Esophagus muscularis mucosa (tissue), 3 donors: Measurements from ENCODE around the gene KBTBD12.

ENCODE experiments used
- POLR2AphosphoS5 ChIP-seq, 2 donors: sonication (generic); formaldehyde crosslinking; IDR thresholded peaks; one replicate each; pipeline ENCODE4 v1.6.1; 2017; ENCODE audit warnings: antibody characterized with exemption in 2 of 2
- TF ChIP-seq, protein P1 (sequence below), 3 experiments: fragments of 200-600 bp in 2 of 3; fragments of 450-650 bp in 1 of 3; sonication (generic) in 2 of 3; IDR thresholded peaks; one replicate each; pipeline ENCODE4 v1.5.1; 2017 to 2019; ENCODE audit warnings: antibody characterized with exemption in 3 of 3, mild to moderate bottlenecking in 2 of 3, moderate library complexity in 1 of 3

DNA sequence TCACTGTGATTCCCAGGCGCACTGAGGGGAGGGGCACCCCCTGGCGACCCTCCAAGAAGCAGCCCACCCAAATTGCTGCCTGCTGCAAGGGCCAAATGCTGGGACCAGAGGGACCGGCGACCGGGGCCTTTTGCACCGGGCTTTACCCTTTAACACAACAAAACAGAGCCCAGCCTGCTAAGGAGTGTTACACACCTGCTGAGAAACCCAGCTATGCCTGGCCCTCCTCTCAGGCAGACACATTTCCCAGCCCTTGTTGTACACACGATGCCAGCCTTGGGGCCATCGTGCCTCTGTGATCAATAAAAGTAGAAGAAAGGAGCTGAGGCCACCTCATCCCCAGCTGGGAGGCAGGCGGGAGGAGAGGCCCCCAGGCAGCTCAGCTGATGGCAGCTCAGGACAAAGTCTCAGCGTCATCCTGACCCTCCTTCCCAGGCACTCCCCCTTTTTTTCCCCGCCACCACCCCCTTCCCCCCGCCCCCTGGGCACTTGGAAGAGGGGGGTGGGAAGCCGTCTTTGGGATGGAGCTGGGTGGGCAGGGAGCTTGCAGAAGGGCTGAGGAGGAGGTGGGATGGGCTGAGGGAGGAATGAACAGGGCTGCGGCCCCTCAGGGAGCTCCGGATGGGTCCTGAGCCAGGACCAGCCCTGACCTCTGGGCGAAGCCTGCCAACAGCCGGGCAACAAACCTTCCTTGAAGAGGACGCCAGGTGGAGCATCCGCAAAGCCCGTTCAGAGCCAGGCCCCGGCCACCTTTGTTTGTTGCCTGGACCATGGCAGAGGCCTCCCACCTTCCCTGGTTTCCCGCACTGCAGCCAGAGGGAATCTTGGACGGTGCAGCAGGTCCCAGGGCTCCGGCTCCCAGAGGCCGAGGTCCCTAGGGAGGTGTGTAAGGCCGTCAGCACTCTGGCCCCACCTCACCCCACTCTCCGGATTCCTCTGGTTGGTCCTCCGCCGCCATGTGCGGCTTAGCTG, 91.3 kb downstream of the KBTBD12 start:
- TF ChIP-seq POLR2AphosphoS5 (IDR thresholded peaks at IDR 0.05): no peak
- TF ChIP-seq, protein P1, sequence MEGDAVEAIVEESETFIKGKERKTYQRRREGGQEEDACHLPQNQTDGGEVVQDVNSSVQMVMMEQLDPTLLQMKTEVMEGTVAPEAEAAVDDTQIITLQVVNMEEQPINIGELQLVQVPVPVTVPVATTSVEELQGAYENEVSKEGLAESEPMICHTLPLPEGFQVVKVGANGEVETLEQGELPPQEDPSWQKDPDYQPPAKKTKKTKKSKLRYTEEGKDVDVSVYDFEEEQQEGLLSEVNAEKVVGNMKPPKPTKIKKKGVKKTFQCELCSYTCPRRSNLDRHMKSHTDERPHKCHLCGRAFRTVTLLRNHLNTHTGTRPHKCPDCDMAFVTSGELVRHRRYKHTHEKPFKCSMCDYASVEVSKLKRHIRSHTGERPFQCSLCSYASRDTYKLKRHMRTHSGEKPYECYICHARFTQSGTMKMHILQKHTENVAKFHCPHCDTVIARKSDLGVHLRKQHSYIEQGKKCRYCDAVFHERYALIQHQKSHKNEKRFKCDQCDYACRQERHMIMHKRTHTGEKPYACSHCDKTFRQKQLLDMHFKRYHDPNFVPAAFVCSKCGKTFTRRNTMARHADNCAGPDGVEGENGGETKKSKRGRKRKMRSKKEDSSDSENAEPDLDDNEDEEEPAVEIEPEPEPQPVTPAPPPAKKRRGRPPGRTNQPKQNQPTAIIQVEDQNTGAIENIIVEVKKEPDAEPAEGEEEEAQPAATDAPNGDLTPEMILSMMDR (IDR thresholded peaks at IDR 0.05): no peak
